Thymus (tissue), 11 donors: ENCODE results near the gene ATP11A. TPM values are rescaled to one million over a fixed set of nuclear protein-coding genes. Genes with fewer than 3 reads are reported as not detected.

Source experiments
- DNase-seq, 9 donors: peaks; one replicate each; pipeline ENCODE4 v3.0.0-alpha.2; 2013; ENCODE audit warnings: low spot score in 9 of 9, low read depth in 6 of 9, missing footprints in 1 of 9
- H3K27ac ChIP-seq, 2 donors: one replicate each; pipeline ENCODE4 v1.5.1; 2013; ENCODE audit warnings: control low read depth in 1 of 2, low read depth in 1 of 2, low read length in 1 of 2, mild to moderate bottlenecking in 1 of 2, moderate library complexity in 1 of 2
- H3K27me3 ChIP-seq, 2 donors: one replicate each; pipeline ENCODE4 v1.5.1; 2013; ENCODE audit warnings: low read length in 1 of 2; ENCODE audit not compliant: control insufficient read depth in 2 of 2, insufficient read depth in 1 of 2
- H3K36me3 ChIP-seq, 2 donors: one replicate each; pipeline ENCODE4 v1.5.1; 2013; ENCODE audit warnings: low read length in 1 of 2, mild to moderate bottlenecking in 1 of 2, moderate library complexity in 1 of 2; ENCODE audit not compliant: control insufficient read depth in 2 of 2, insufficient read depth in 2 of 2
- H3K4me1 ChIP-seq, 2 donors: one replicate each; pipeline ENCODE4 v1.5.1; 2013; ENCODE audit warnings: low read length in 2 of 2; ENCODE audit not compliant: control insufficient read depth in 2 of 2, insufficient read depth in 2 of 2
- H3K4me3 ChIP-seq, 2 donors: one replicate each; pipeline ENCODE4 v1.5.1; 2013; ENCODE audit warnings: low read length in 2 of 2, control low read depth in 1 of 2, mild to moderate bottlenecking in 1 of 2
- H3K9me3 ChIP-seq, 2 donors: one replicate each; pipeline ENCODE4 v1.5.1; 2013; ENCODE audit warnings: low read length in 1 of 2, mild to moderate bottlenecking in 1 of 2; ENCODE audit not compliant: control insufficient read depth in 2 of 2, insufficient read depth in 1 of 2
- WGBS: extraction: QIAGEN DNeasy Blood & Tissue Kit; methylation state at CpG from one replicate; pipeline ENCODE4 v1.1.7; 2013; 5-methylcytosine and 5-hydroxymethylcytosine counted together
- polyA plus RNA-seq: library from polyadenylated mRNA; stranded (reverse); fragments of 200-250 nt; gene quantifications from one replicate; pipeline ENCODE4 v1.2.3, GENCODE V29; 2013
- total RNA-seq: library from RNA; stranded (reverse); fragments of 120-200 nt; gene quantifications from one replicate; pipeline ENCODE4 v1.2.4, GENCODE V29; 2013
- donor health status: healthy.

ATP11A gene
- total and polyA plus RNA-seq, 2 donors = 7.1 to 7.2 TPM

- no peak overlapping the region for H3K27ac ChIP-seq
- WGBS = 96% methylated on average over 13 of the region's 13 CpGs
- peaks cover 8 to 15% of the 10 kb centered on the region in 2 donors for H3K36me3 ChIP-seq
- DNase-seq = no peak
- no peaks in the 10 kb centered on the region for H3K27me3 ChIP-seq
- no peak overlapping the region for H3K4me3 ChIP-seq
- no peaks in the 10 kb centered on the region for H3K4me1 ChIP-seq
- H3K9me3 ChIP-seq = no peaks in the 10 kb centered on the region
Measured at GRCh38 chr13:112851107-112852038, 161.5 kb downstream of the ATP11A start.

- Histone ChIP-seq H3K4me1 (no peaks in the 10 kb centered on the region), H3K27me3 (no peaks in the 10 kb centered on the region), H3K9me3 (no peaks in the 10 kb centered on the region), H3K27ac (no peak overlapping the region), H3K36me3 (peaks cover 4 to 14% of the 10 kb centered on the region in 2 donors), H3K4me3 (no peak overlapping the region)
- no peak for DNase-seq
- 94% methylated on average over 15 of the region's 15 CpGs for WGBS
Measured at GRCh38 chr13:112852392-112852791, 162.6 kb downstream of the ATP11A start.

GRCh38 chr13:112852808-112853207, 163.0 kb downstream of the ATP11A start:
- H3K27me3 ChIP-seq = no peaks in the 10 kb centered on the region
- no peak overlapping the region for H3K4me3 ChIP-seq
- no peaks in the 10 kb centered on the region for H3K9me3 ChIP-seq
- no peak overlapping the region for H3K27ac ChIP-seq
- DNase-seq = no peak
- peaks cover 5 to 16% of the 10 kb centered on the region in 2 donors for H3K36me3 ChIP-seq
- WGBS = 98% methylated on average over 10 of the region's 10 CpGs
- H3K4me1 ChIP-seq = no peaks in the 10 kb centered on the region

- no peaks in the 10 kb centered on the region for H3K27me3 ChIP-seq
- H3K4me1 ChIP-seq = no peaks in the 10 kb centered on the region
- peaks cover 13 to 27% of the 10 kb centered on the region in 2 donors for H3K36me3 ChIP-seq
- no peak overlapping the region for H3K4me3 ChIP-seq
- 98% methylated on average over 25 of the region's 25 CpGs for WGBS
- no peak for DNase-seq
- no peaks in the 10 kb centered on the region for H3K9me3 ChIP-seq
- H3K27ac ChIP-seq = no peak overlapping the region
Measured at GRCh38 chr13:112854321-112854720, 164.5 kb downstream of the ATP11A start.

- Histone ChIP-seq H3K4me3 (no peak overlapping the region), H3K27ac (no peak overlapping the region), H3K27me3 (no peaks in the 10 kb centered on the region), H3K4me1 (no peaks in the 10 kb centered on the region), H3K9me3 (no peaks in the 10 kb centered on the region), H3K36me3 (peaks cover 16 to 38% of the 10 kb centered on the region in 2 donors)
- DNase-seq = no peak
- 98% methylated on average over 21 of the region's 21 CpGs for WGBS
Measured at GRCh38 chr13:112855859-112856258, 166.0 kb downstream of the ATP11A start.

GRCh38 chr13:112857914-112858490, 168.2 kb downstream of the ATP11A start:
- no peaks in the 10 kb centered on the region for H3K9me3 ChIP-seq
- H3K4me1 ChIP-seq = no peaks in the 10 kb centered on the region
- H3K36me3 ChIP-seq = peaks cover 16 to 31% of the 10 kb centered on the region in 2 donors
- H3K27me3 ChIP-seq = no peaks in the 10 kb centered on the region
- no peak overlapping the region for H3K27ac ChIP-seq
- H3K4me3 ChIP-seq = no peak overlapping the region
- no peak for DNase-seq
- 98% methylated on average over 20 of the region's 20 CpGs for WGBS

GRCh38 chr13:112859128-112859816, 169.4 kb downstream of the ATP11A start:
- 97% methylated on average over 22 of the region's 22 CpGs for WGBS

GRCh38 chr13:112859817-112860190, 170.0 kb downstream of the ATP11A start:
- WGBS = 94% methylated on average over 7 of the region's 7 CpGs
- Histone ChIP-seq H3K27me3 (no peaks in the 10 kb centered on the region), H3K27ac (no peak overlapping the region), H3K9me3 (no peaks in the 10 kb centered on the region), H3K36me3 (peaks cover 16 to 25% of the 10 kb centered on the region in 2 donors), H3K4me3 (no peak overlapping the region), H3K4me1 (no peaks in the 10 kb centered on the region)
- no peak for DNase-seq

More at GRCh38 chr13:112859128-112859816, 169.4 kb downstream of the ATP11A start:
- Histone ChIP-seq H3K4me3 (no peak overlapping the region), H3K27ac (no peak overlapping the region), H3K9me3 (no peaks in the 10 kb centered on the region), H3K36me3 (peaks cover 16 to 30% of the 10 kb centered on the region in 2 donors), H3K27me3 (no peaks in the 10 kb centered on the region), H3K4me1 (no peaks in the 10 kb centered on the region)
- no peak for DNase-seq
